HG02763 (cell line): ENCODE results near the gene DNM3.

Experiments
- ATAC-seq: cut with Tn5 transposase; IDR thresholded peaks from one replicate; pipeline ENCODE4 v1.9.1; 2021; ENCODE audit warnings: mild to moderate bottlenecking, moderate library complexity; ENCODE audit not compliant: unreplicated experiment

Gene DNM3

DNA sequence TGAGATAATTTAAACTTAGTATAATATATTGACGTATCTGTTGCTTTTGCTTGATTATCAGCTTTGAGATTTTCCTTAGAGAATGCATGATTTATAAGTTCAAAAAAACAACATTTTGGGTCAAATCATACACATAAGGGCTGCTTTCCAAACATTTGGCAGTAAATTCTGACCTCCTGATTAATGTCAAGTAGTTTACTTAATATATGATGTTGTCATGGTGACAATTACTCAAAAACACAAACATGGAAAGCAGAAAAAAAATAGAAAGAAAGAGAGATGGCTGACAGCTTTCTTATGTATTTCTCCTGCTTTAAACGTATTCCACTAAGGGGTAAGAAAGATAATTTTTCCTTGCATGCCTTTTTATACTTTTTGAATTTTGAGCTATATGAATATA lies 320.9 kb downstream of the DNM3 start:
- no peak for ATAC-seq

DNA sequence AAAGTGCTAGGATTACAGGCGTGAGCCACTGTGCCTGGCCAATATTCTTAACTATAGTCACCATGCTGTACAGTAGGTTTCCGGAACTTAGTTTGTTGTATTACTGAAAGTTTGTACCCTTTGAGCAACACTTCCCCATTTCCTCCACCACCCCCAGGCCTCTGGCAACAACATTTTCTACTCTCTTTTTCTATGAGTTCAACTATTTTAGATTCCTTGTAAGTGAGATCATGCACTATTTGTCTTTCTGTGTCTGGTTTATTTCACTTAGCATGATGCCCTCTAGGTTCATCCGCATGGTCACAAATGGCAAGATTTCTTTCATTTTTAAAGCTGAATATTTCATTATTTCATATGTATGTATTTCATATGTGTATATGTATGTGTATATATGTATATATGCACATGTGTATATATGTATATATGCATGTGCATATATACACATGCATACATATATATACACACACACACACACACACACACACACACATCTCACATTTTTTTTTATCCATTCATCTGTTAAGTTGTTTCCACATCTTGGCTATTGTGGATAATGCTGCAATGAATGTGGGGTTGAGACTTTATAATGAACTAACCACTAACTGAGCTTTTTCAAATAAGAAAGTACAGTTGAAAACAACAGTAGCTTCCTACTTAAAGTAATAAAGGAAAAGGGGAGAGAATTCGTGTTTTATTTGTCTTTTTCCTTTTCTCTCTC lies 322.4 kb downstream of the DNM3 start:
- ATAC-seq = no peak

DNA sequence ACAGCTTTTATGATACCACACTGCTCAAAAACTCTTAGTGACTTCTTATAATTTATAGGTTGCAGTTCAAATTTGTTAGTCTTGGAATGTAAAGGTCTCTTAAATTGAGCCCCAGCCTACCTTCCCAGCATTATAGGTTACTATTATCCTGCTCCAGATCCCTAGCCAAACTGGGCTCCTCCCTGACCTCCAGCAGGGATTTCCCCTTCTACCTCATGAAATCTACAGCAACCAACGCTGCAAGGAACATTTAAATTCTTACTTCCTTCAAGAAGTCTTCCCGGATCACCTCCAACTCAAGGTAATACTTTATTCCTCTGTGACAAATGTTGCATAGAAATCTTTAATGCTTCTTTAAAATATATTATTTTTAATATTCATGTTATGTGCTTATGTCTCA lies 324.1 kb downstream of the DNM3 start:
- no peak for ATAC-seq

DNA sequence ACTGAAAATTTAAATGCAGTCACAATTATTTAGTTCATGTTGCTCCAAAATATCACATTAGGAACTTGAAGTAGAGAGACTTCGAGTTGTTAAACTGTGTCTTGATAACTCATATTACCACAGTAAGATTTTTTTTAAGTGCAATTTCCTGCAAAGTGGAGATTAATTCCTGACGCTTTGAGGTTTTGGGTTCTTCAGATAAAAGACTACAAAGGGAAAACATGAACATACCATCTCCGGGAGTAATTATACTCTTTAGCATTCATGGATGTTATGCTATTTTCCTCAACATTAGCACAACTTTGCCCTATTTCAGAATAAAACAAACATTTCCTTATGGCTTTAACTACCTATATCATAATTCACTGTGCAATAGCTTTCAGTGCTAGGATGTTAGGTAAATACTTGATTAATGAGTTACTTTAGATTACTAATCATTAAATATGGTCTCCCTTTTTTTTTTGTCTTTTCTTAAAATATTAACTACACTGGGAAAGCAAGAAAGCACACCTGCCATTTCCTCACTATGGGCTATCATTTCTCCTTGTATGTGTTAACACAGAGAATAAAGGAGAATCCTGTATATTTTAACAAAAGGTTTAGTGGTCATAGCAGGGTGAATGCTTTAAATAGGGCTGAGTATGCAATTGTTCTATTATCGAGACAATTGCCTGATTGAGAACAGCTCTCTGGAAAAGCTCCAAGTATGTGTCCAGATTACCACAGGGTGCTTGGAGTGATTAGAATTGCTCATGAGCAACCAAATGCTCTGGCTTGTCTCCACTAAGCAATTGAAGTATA lies 326.7 kb downstream of the DNM3 start:
- ATAC-seq = no peak

DNA sequence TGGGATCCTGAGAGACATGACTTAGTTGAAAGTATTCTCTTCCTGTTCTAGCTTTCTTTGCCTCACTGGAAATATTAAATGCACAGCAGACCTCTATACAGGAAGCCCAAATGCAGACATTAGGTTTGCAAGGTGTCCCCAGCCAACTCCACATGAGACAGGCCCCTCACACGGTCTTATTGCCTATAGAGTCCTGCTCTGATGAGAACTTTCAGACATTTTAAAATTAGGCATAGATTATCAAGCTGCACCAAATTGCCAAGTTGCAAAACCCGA lies 327.2 kb downstream of the DNM3 start:
- ATAC-seq = no peak

DNA sequence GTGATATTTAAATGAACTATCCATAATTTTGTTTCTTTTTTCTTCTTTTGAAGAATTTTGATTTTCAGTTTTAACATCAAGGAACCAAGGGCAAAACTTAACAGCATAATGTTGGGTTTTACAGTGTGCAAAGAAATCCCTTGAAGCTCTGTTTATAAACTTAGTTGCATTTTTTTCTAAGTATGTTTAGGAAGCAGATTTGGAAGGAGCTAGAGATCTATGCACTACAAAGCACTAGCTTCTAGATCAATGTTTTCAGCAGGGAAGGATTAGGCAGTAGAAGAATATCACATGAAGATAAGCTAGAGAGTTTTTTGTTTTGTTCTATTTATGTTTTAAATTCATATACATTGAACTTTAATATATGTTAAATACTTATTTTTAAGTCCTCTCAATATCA lies 328.5 kb downstream of the DNM3 start:
- ATAC-seq = no peak

DNA sequence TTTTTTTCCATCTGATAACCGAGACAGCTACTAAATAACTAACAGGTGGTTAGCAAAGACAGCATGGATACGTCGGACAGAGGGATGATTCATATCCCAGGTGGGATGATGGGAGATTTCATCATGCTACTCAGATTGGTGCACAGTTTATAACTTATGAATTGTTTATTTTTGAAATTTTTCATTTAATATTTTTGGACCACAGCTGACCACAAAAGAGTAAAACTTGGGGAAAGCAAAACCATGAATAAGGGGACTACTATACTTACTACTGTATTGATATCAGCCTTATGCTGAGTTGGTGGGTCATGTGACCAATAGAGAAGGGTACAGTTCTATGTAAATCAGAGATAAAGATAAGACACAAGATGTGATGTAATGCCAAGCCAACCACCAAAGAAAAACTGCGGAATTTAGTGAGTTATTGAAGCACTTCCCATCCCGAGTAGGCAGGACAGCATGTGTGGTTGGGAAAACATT lies 331.1 kb downstream of the DNM3 start:
- ATAC-seq = no peak

DNA sequence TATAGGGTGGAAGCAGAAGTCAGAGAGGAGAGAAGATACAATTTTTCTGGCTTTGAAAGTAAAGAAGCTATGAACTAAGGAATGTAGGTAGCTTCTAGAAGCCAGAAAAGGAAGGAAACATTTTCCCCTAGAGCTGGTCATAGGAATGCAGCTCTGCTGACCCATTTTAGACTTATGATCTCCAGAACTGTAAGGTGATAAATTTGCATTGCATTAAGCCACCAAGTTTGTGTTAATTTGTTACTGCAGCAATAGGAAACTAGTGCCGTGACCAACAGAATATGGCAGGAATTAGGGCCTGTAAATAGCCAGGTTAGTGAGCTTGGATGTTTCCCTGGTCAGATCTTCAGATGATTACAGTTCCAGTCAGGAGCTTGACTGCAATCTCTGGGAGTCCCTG lies 334.9 kb downstream of the DNM3 start:
- no peak for ATAC-seq

DNA sequence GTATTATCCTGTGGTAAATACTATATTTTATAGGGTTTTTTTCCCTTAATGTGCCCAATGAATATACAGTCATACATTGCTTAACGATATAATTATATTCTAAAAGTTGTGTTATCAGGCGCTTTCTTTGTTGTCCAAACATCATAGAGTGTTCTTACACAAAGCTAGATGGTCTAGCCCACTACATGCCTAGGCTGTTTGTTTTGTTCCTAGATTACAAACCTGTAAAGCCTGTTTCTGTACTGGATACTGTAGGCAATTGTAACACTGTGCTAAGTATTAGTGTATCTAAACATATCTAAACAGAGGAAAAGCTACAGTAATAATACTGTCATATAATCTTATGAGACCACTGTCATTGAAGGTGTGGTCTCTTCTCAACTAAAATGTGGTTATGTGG lies 336.6 kb downstream of the DNM3 start:
- ATAC-seq = no peak

DNA sequence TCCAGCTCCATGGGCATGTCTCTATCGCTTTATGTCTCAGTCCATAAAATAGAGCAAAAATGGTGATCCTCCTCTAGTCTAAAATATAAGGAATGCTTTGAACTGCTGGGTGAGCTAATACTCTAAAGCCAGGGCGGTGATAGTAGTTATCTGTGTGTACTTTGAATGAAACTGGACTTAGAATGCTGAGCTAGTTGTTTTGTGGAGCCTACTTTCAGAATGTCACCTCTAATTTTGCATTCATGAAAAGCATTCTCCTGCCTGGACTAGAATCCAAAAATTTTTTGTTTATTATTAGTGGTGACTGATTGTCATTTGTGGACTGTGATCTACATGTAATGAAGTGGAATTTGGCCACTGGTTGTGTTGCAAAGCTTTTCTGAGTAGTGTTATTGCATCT lies 337.6 kb downstream of the DNM3 start:
- no peak for ATAC-seq

DNA sequence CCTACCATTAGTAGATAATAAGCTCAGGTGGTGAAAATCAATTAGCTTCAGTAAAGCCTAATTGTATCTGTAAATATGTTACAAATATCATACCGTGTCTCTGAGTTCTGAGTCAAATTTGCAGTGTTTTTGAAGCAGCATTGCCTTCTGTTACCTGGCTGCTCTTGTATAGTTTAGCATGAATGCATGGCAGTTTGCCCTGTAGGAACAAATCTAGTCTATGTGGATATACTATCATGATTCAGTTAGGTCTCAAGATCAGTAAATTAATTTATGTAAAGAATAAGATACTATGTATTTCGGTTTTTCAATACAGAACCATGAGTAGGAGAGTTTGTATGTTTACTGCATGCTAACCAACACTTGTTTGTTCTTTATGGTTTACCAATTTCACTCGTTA lies 338.6 kb downstream of the DNM3 start:
- ATAC-seq = no peak

DNA sequence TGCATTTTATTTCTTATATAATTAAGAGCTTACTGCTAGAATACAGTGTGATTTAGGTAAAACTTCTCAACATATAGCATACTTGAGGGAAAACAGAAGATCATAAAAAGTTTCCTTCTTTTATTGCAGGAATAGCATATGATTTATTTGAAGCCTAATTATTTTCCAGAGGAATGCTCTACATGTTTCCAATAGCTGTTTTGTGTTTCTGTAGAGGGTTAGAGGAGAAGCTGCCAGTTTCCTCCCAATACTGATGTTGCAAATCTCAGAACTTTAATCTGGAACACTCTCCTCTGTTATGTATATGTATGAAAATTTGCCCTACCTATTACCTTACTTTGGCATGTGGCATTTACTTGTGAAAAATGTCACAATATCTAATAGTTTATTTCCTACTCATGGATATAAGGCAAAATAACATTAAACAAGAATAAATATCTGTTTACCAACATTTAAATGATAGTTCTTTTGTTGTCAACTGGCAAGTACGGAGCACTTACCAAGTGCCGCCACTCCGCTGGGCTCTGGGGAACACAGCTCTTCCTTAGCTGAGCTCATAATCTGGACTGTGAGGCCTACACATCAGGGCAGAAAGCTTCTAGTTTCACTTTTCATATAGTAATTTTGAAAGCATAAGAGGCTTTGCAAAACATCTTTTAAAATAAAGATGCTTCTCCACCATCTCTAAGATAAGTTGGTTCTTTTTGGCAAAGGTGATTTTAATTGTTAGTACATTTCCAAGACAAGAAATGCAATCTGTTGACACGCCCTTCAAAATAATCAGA lies 339.4 kb downstream of the DNM3 start:
- peak; percentile 42 for ATAC-seq

DNA sequence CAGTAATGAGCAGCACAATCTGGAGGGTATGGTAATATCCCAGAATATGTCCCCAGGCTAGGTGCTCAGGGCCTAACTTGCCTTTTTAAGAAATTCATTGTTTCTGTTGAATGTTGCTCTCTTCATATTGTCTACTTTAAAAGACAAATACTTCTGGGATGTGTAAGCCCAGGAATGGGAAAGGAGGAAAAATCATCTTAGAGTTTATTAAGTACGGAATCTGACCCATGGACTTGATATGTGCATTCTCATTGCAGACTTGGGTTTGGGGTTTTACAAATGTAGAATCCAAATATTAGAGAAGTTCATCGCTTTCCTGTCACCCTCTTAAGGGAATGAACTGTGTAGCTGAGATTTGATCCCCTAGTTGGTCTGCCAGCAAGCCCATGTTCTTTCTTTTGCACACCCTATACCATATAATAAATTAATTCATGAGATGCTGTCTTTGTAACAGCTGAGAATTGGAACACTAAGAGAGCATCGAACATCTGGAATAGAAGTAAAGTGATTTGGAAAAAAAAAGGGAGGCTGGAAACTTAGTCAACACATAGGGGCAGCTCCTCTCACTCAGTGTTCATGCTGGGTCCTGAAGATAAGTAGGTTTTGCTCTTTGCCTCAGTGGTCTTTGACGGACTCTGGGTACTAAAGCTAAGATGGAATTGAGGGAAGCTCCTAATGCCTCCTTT lies 343.4 kb downstream of the DNM3 start:
- peak; percentile 17 for ATAC-seq

DNA sequence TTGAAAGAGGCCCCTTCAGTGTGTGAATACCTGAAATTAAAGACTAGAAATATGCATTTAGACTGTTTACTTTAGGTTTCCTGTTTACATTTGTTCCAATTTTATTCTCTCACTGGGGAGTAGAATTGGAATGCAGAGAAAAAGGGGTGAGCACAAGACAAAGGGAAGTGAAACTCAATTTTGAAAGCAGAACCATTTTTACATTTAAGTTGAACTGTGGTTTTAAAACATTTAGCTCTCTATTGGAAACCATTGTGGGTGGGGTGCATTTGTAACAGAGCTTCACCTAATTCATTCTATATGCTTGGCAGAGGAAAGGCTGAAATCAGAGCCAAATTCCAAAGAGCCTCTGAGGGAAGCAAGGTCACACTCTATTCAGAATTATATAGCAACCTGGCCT lies 343.9 kb downstream of the DNM3 start:
- peak; percentile 58 for ATAC-seq

DNA sequence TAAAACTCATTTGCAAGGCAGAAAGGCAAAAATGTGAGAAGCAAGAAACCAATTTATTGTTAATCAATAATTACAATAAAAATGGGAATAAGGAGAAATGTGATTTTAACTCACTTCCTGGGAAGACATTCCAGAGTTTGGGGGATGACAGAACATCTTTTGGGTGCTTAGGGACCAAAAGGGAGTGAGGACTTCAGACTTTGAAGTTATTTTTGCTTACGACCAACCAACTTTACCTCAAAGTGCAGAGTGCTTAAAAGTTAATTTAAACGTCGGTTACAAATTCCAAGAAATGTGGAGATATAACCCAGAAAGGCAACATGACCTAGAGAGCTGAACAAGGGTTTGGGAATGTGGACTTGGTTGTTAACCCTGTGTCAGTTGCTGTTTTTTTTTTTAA lies 344.7 kb downstream of the DNM3 start:
- ATAC-seq = no peak

DNA sequence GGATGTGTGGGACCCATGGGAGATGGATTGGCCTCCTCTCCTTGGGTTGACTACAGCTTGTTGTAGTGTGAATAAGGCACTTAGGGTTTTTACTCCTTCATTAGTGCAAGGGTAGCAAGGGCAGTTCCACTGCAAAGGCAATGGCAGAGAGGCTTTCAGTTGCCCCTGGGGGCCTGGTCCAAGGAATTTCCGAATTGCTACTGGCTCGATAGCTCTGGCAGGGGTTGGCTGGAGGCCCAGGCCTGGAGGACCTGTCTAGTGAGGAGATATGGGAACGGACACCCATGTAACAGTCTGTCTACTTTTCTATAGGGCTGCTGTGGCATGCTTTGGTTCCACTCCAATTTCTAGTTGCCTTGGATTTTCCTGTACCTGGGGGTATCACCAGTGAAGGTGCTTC lies 360.3 kb downstream of the DNM3 start:
- ATAC-seq = no peak

DNA sequence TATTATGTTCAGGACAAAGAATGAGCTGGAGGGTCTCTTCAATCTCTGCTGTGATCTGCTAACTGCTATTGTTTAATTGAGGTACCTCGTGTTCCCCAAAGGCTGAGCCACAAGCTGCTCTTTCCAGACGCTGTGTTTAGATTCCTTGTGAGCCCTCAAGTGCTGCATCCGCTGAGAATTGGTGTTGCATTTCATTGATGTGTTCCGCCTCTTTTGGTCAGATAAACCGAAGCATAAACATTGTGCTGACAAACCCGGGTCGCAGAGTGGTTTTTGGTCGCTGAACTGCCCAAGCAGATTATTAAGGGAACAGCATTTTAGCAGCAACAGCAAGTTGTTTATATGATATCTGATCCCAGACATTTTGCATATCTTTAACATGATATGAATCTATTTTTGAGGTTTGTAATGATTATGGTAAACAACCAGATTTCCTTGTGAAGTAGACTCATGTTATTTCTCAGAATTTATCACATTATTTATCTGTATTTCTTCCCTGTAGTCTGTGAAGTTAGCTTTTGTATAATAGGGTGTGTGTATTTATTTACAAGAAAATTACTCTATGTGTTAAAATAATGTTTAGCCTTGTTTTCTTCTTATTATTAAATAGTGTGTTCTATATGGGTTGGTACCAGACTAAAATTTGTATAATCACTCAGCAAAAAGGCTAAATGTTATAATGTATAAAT lies 362.0 kb downstream of the DNM3 start:
- ATAC-seq = no peak

DNA sequence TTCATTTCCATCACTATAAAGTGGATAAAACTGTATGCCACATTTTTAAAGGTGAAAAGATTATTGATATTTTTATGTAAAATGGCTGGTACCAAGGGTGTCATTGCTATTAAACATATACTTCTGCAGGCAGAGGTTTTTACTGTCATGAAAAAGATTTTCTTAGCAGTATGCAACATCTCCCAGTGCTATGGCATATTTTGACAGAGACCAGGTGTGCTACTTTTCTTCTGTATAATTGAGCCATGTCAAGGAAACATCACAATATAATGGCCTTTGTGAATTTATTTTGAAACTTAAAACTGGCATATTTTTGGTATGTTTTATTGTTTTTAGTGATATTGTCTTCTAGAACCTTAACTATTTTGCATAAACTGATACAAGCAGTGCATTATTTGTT lies 362.6 kb downstream of the DNM3 start:
- no peak for ATAC-seq

DNA sequence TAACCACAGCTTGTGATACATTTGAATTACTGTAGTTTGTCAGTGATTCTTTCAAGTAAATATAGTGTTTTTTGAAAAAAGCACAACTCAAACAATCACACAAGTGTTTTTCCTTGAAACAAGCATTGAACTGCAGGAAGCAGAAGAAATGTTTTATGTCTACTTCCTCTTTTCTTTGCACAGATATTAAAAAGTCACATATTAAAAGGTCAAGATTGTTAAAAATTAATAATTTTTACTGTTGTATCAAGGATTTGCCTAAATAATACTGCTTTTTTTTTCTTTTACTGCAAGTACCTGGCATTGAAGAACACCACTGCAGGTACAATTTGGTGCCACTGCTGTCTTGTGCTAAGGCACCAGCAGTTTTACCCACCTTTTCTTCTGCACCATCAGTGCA lies 365.0 kb downstream of the DNM3 start:
- ATAC-seq = no peak

DNA sequence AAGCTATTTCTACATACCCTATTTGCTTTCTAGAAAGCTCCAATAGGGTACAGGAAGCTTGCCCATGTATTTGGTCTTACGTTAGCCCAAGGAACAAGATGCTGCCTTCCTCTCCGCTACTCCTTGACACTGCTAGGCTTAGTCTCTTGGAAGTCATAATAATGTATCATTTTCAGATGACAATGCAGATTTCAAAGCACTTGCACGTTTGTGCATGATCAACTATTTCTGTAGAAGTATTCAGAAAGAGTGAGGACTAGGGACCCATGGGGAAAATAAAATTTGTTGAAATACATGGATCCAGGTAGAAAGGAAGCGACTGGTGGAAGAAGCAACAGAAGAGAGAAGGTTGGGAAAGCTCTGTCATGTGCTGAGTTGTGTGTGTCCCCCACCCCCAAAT lies 367.3 kb downstream of the DNM3 start:
- ATAC-seq = no peak

DNA sequence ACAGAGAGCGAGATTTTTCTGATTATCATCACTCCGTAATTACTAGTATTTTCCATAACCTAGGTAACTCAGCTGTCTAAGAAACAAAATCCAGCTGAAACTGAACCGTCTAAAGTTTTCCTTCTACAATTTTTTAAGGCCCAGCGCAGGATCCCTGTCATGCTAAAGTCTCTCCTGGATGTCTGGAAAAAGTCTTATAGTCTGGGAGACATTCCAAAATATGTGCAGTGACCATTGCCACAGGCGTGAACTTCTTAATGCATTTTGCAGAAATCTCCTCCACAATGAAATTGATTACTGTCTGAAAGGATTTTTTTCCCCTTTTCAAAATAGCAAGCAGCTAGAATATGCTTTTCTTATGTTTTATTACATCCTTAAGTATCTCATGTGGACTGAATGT lies 369.9 kb downstream of the DNM3 start:
- ATAC-seq = no peak
